PC-3 (cell line): ENCODE measurements around the gene EPHB1.

Experiments
- EZH2 ChIP-seq: fragments of 300-600 bp; sonication (generic); IDR thresholded peaks from one replicate; pipeline ENCODE4 v1.6.1; 2017; ENCODE audit warnings: antibody characterized with exemption, mild to moderate bottlenecking, low read length; ENCODE audit not compliant: unreplicated experiment
- EZH2phosphoT487 ChIP-seq: fragments of 300-600 bp; sonication (generic); IDR thresholded peaks from 2 replicates; pipeline ENCODE4 v1.6.1; 2018; ENCODE audit warnings: mild to moderate bottlenecking, antibody characterized with exemption, low read length, borderline replicate concordance
- TF ChIP-seq, protein P1 (sequence below): fragments of 300-600 bp; sonication (generic); conservative IDR thresholded peaks from 2 replicates; pipeline ENCODE4 v1.5.1; 2017; ENCODE audit warnings: antibody characterized with exemption, low read depth, mild to moderate bottlenecking, low read length

DNA sequence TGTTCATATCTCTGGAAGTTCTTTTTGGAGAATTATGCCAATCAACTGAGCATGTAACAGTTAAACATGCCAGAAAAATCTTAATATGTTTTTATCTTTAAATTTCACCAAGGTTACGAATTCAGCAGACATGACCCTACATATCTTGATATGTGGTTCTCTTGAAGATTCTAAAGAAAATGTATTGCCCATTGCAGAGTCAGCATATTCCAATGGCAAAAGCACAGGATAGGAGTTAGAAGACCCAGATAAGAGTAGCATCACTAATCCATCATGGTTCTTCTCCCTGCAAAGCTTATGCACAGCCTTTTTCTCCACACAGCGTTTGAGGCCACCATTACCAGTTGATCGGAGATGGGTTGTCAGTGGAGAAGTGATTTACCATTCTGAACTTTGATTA is 402.8 kb downstream of the EPHB1 start:
- TF ChIP-seq, protein P1, sequence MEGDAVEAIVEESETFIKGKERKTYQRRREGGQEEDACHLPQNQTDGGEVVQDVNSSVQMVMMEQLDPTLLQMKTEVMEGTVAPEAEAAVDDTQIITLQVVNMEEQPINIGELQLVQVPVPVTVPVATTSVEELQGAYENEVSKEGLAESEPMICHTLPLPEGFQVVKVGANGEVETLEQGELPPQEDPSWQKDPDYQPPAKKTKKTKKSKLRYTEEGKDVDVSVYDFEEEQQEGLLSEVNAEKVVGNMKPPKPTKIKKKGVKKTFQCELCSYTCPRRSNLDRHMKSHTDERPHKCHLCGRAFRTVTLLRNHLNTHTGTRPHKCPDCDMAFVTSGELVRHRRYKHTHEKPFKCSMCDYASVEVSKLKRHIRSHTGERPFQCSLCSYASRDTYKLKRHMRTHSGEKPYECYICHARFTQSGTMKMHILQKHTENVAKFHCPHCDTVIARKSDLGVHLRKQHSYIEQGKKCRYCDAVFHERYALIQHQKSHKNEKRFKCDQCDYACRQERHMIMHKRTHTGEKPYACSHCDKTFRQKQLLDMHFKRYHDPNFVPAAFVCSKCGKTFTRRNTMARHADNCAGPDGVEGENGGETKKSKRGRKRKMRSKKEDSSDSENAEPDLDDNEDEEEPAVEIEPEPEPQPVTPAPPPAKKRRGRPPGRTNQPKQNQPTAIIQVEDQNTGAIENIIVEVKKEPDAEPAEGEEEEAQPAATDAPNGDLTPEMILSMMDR, result no peak
- no peak for TF ChIP-seq EZH2
- TF ChIP-seq EZH2phosphoT487, result no peak
